Neural cell (in vitro differentiated cells): Measurements from ENCODE around the gene GPR141.

Source experiments
- CTCF ChIP-seq: fragments of 450-650 bp; IDR thresholded peaks from 2 replicates; pipeline ENCODE4 v1.5.1; 2014; ENCODE audit warnings: antibody characterized with exemption, mild to moderate bottlenecking, moderate library complexity; ENCODE audit not compliant: poor library complexity, severe bottlenecking
- EP300 ChIP-seq: fragments of 450-650 bp; conservative IDR thresholded peaks from 2 replicates; pipeline ENCODE4 v1.6.1; 2014; ENCODE audit warnings: antibody characterized with exemption, mild to moderate bottlenecking, moderate library complexity; ENCODE audit not compliant: poor library complexity, severe bottlenecking
- POLR2AphosphoS5 ChIP-seq: IDR thresholded peaks from 2 replicates; pipeline ENCODE4 v1.6.1; 2012
- TAF1 ChIP-seq: IDR thresholded peaks from 2 replicates; pipeline ENCODE4 v1.6.1; 2012; ENCODE audit warnings: low read depth

- TF ChIP-seq POLR2AphosphoS5 (no peak), CTCF (no peak), EP300 (no peak), TAF1 (no peak)
These were observed 26.3 kb downstream of the GPR141 start for GRCh38 chr7:37709631-37710509.
